H9 (cell line): ENCODE data around the gene RASA2. TPM values are rescaled to one million over a fixed set of nuclear protein-coding genes. Genes with fewer than 3 reads are reported as not detected.

Source experiments
- DNase-seq: peaks from one replicate; pipeline ENCODE4 v3.0.0-alpha.2; 2017
- H2AFZ ChIP-seq: one replicate; pipeline ENCODE4 v1.6.1; 2013; ENCODE audit warnings: mild to moderate bottlenecking, low read length, control low read depth, moderate library complexity
- H2AK5ac ChIP-seq: 2 replicates; pipeline ENCODE4 v1.6.1; 2013; ENCODE audit warnings: low read length, control low read depth, mixed read lengths; ENCODE audit not compliant: insufficient read length
- H2BK120ac ChIP-seq: one replicate; pipeline ENCODE4 v1.6.1; 2013; ENCODE audit warnings: low read depth, mild to moderate bottlenecking, low read length, control low read depth, inconsistent platforms; ENCODE audit not compliant: poor library complexity, severe bottlenecking
- H2BK12ac ChIP-seq: 2 replicates; pipeline ENCODE4 v1.6.1; 2013; ENCODE audit warnings: low read length, control low read depth, mixed read lengths, low read depth; ENCODE audit not compliant: insufficient read length
- H2BK15ac ChIP-seq: 2 replicates; pipeline ENCODE4 v1.6.1; 2013; ENCODE audit warnings: low read depth, low read length, control low read depth
- H2BK20ac ChIP-seq: one replicate; pipeline ENCODE4 v1.6.1; 2013; ENCODE audit warnings: low read depth, mild to moderate bottlenecking, low read length, control low read depth, inconsistent platforms; ENCODE audit not compliant: poor library complexity, severe bottlenecking
- H2BK5ac ChIP-seq: 2 replicates; pipeline ENCODE4 v1.6.1; 2013; ENCODE audit warnings: low read length, control low read depth, mixed read lengths; ENCODE audit not compliant: insufficient read length
- H3K14ac ChIP-seq: 2 replicates; pipeline ENCODE4 v1.6.1; 2013; ENCODE audit warnings: low read length, control low read depth; ENCODE audit not compliant: insufficient read depth
- H3K18ac ChIP-seq: 2 replicates; pipeline ENCODE4 v1.6.1; 2013; ENCODE audit warnings: low read depth, mild to moderate bottlenecking, mixed read lengths, low read length, control low read depth; ENCODE audit not compliant: insufficient read length
- H3K23ac ChIP-seq: 2 replicates; pipeline ENCODE4 v1.6.1; 2013; ENCODE audit warnings: low read length, control low read depth, mixed read lengths, low read depth; ENCODE audit not compliant: insufficient read length
- H3K23me2 ChIP-seq: 2 replicates; pipeline ENCODE4 v1.6.1; 2013; ENCODE audit warnings: low read depth, mild to moderate bottlenecking, mixed read lengths, low read length, control low read depth; ENCODE audit not compliant: insufficient read length, poor library complexity, severe bottlenecking
- H3K27ac ChIP-seq: 2 replicates; pipeline ENCODE4 v1.5.1; 2013; ENCODE audit warnings: low read length, control low read depth, mixed read lengths, low read depth; ENCODE audit not compliant: insufficient read length
- H3K27me3 ChIP-seq: 2 replicates; pipeline ENCODE4 v1.6.1; 2013; ENCODE audit warnings: low read length, control low read depth, inconsistent platforms; ENCODE audit not compliant: insufficient read depth
- H3K4ac ChIP-seq: 2 replicates; pipeline ENCODE4 v1.6.1; 2013; ENCODE audit warnings: low read depth, mild to moderate bottlenecking, control low read depth, inconsistent platforms, low read length, moderate library complexity
- H3K4me1 ChIP-seq: 2 replicates; pipeline ENCODE4 v1.6.1; 2013; ENCODE audit warnings: low read length, control low read depth, inconsistent platforms; ENCODE audit not compliant: insufficient read depth
- H3K4me2 ChIP-seq: 2 replicates; pipeline ENCODE4 v1.6.1; 2013; ENCODE audit warnings: low read length, control low read depth, mixed read lengths; ENCODE audit not compliant: insufficient read length, insufficient read depth
- H3K56ac ChIP-seq: 2 replicates; pipeline ENCODE4 v1.6.1; 2013; ENCODE audit warnings: low read depth, mild to moderate bottlenecking, mixed read lengths, low read length, control low read depth; ENCODE audit not compliant: insufficient read length
- H3K79me1 ChIP-seq: 2 replicates; pipeline ENCODE4 v1.6.1; 2013; ENCODE audit warnings: low read depth, mild to moderate bottlenecking, moderate library complexity, low read length, control low read depth, inconsistent platforms; ENCODE audit not compliant: insufficient read depth, poor library complexity, severe bottlenecking
- H3K79me2 ChIP-seq: 2 replicates; pipeline ENCODE4 v1.6.1; 2013; ENCODE audit warnings: low read length, control low read depth, inconsistent platforms; ENCODE audit not compliant: insufficient read depth
- H3K9ac ChIP-seq: 2 replicates; pipeline ENCODE4 v1.6.1; 2013; ENCODE audit warnings: low read length, control low read depth, mixed read lengths; ENCODE audit not compliant: insufficient read length; ENCODE audit errors: extremely low read depth
- H3K9me3 ChIP-seq: one replicate; pipeline ENCODE4 v1.6.1; 2013; ENCODE audit warnings: low read depth, low read length, inconsistent platforms; ENCODE audit not compliant: control insufficient read depth
- H3T11ph ChIP-seq: one replicate; pipeline ENCODE4 v1.6.1; 2013; ENCODE audit warnings: mild to moderate bottlenecking, low read length, control low read depth, inconsistent platforms
- H4K20me1 ChIP-seq: one replicate; pipeline ENCODE4 v1.6.1; 2013; ENCODE audit not compliant: control insufficient read depth, insufficient read length, insufficient read depth
- H4K5ac ChIP-seq: 2 replicates; pipeline ENCODE4 v1.6.1; 2013; ENCODE audit warnings: low read depth, mild to moderate bottlenecking, mixed read lengths, low read length, control low read depth; ENCODE audit not compliant: insufficient read length
- H4K8ac ChIP-seq: replicated peaks from 2 replicates; pipeline ENCODE4 v1.6.1; 2013; ENCODE audit warnings: low read length, control low read depth, mixed read lengths, low read depth; ENCODE audit not compliant: insufficient read length
- H4K91ac ChIP-seq: 2 replicates; pipeline ENCODE4 v1.6.1; 2013; ENCODE audit warnings: low read depth, mild to moderate bottlenecking, moderate library complexity, mixed read lengths, low read length, control low read depth; ENCODE audit not compliant: insufficient read length
- H3K27ac Mint-ChIP-seq, 3 experiments: 2 replicates in 2 of 3; 3 replicates in 1 of 3; pipeline ENCODE4 v1.8.0; 2020 to 2021; ENCODE audit warnings: mixed read lengths in 3 of 3, mild to moderate bottlenecking in 1 of 3, moderate library complexity in 1 of 3
- H3K27me3 Mint-ChIP-seq: 2 replicates; pipeline ENCODE4 v1.8.0; 2021; ENCODE audit warnings: low read depth, mild to moderate bottlenecking, moderate library complexity, mixed read lengths
- H3K36me3 Mint-ChIP-seq, 3 experiments: 2 replicates in 2 of 3; 3 replicates in 1 of 3; pipeline ENCODE4 v1.8.0; 2020 to 2021; ENCODE audit warnings: low read depth in 3 of 3, mixed read lengths in 3 of 3; ENCODE audit not compliant: insufficient read depth in 1 of 3
- H3K4me1 Mint-ChIP-seq, 2 experiments: 2 replicates each; pipeline ENCODE4 v1.8.0; 2020; ENCODE audit warnings: mixed read lengths in 2 of 2
- H3K4me3 Mint-ChIP-seq, 2 experiments: 2 replicates in 1 of 2; 3 replicates in 1 of 2; pipeline ENCODE4 v1.8.0; 2020 to 2021; ENCODE audit warnings: mild to moderate bottlenecking in 2 of 2, mixed read lengths in 2 of 2, moderate library complexity in 1 of 2
- H3K9me3 Mint-ChIP-seq, 2 experiments: 2 replicates in 1 of 2; 3 replicates in 1 of 2; pipeline ENCODE4 v1.8.0; 2020; ENCODE audit warnings: mild to moderate bottlenecking in 2 of 2, mixed read lengths in 2 of 2, moderate library complexity in 1 of 2
- WGBS: extraction: QIAGEN DNeasy Blood & Tissue Kit; methylation state at CpG from one replicate; pipeline ENCODE4 v1.1.7; 2013; ENCODE audit warnings: missing lambda C conversion rate, low lambda C conversion rate, mixed read lengths; ENCODE audit not compliant: insufficient read length; ENCODE audit errors: extremely low coverage; 5-methylcytosine and 5-hydroxymethylcytosine counted together
- total RNA-seq: library from RNA; stranded (reverse); gene quantifications from 2 replicates; pipeline ENCODE4 v1.2.1, GENCODE V29; 2021
- TF ChIP-seq, protein P1 (sequence below): fragments of 200-600 bp; sonication (generic); conservative IDR thresholded peaks from 3 replicates; pipeline ENCODE4 v1.8.0; 2021; ENCODE audit warnings: antibody characterized with exemption, mild to moderate bottlenecking

RASA2 gene
- total RNA-seq, 1 experiment from 2014 or later = 24.4 TPM

DNA sequence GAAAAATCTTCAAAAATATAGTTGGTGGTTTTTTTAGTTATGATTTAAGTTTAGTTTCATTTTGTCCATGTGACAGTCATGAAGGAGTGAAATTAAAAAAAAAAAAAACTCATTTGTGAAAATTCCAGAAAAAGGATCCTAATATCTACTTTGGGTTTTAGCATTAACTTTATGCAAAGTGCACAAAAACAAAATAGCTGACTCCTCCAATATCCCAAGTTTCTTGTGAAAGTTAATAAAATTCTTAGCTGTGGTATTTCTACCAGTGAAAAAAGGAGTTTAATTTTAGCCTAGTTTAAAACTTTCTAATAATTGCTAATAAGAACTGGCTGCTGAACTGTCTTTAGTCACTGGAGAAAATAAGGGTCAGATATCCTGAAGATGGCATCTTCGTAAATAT, 40.8 kb upstream of the RASA2 start:
- H3K27ac ChIP-seq = no peak overlapping the region
- Mint-ChIP-seq H3K4me3 (no peak overlapping the region), H3K9me3 (no peaks in the 10 kb centered on the region), H3K27me3 (no peaks in the 10 kb centered on the region), H3K27ac (no peak overlapping the region), H3K4me1 (peaks cover 8 to 9% of the 10 kb centered on the region in 2 experiments), H3K36me3 (peaks cover 1 to 14% (median 11%) of the 10 kb centered on the region in 3 experiments; a peak in 4 of 7 replicates)
- H4K20me1 ChIP-seq = no peaks in the 10 kb centered on the region
- H4K8ac ChIP-seq = no peak overlapping the region
- no peaks in the 10 kb centered on the region for H3K9me3 ChIP-seq
- DNase-seq = no peak
- no peak overlapping the region for H3K4me2 ChIP-seq
- H2BK120ac ChIP-seq = no peak overlapping the region
- no peaks in the 10 kb centered on the region for H3K79me2 ChIP-seq
- H3K4me1 ChIP-seq = no peaks in the 10 kb centered on the region
- H3K14ac ChIP-seq = no peak overlapping the region
- no peak overlapping the region for H2BK12ac ChIP-seq
- H2BK5ac ChIP-seq = no peak overlapping the region
- no CpG with 5 or more reads among the region's 1 CpG for WGBS
- no peak overlapping the region for H2AK5ac ChIP-seq
- H3K18ac ChIP-seq = no peak overlapping the region
- no peak overlapping the region for H2AFZ ChIP-seq
- no peak overlapping the region for H3K23ac ChIP-seq
- H3K56ac ChIP-seq = no peak overlapping the region
- no peak overlapping the region for H3K9ac ChIP-seq
- TF ChIP-seq, protein P1, sequence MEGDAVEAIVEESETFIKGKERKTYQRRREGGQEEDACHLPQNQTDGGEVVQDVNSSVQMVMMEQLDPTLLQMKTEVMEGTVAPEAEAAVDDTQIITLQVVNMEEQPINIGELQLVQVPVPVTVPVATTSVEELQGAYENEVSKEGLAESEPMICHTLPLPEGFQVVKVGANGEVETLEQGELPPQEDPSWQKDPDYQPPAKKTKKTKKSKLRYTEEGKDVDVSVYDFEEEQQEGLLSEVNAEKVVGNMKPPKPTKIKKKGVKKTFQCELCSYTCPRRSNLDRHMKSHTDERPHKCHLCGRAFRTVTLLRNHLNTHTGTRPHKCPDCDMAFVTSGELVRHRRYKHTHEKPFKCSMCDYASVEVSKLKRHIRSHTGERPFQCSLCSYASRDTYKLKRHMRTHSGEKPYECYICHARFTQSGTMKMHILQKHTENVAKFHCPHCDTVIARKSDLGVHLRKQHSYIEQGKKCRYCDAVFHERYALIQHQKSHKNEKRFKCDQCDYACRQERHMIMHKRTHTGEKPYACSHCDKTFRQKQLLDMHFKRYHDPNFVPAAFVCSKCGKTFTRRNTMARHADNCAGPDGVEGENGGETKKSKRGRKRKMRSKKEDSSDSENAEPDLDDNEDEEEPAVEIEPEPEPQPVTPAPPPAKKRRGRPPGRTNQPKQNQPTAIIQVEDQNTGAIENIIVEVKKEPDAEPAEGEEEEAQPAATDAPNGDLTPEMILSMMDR = no peak
- no peak overlapping the region for H2BK20ac ChIP-seq
- H4K91ac ChIP-seq = no peak overlapping the region
- no peaks in the 10 kb centered on the region for H3K23me2 ChIP-seq
- no peaks in the 10 kb centered on the region; the same call in 1 of the 2 replicates for H3K27me3 ChIP-seq
- no peak overlapping the region for H4K5ac ChIP-seq
- no peak overlapping the region for H2BK15ac ChIP-seq
- H3K79me1 ChIP-seq = no peaks in the 10 kb centered on the region
- H3T11ph ChIP-seq = no peak overlapping the region
- no peak overlapping the region for H3K4ac ChIP-seq
